HL-60 (cell line): ENCODE measurements around the gene LAMA3.

Experiments used
- POLR2AphosphoS5 ChIP-seq: IDR thresholded peaks from 2 replicates; pipeline ENCODE4 v1.6.1; 2012; ENCODE audit warnings: low read depth
- TF ChIP-seq, protein P1 (sequence below): IDR thresholded peaks from one replicate; pipeline ENCODE4 v1.5.1; 2011; ENCODE audit warnings: low read length, control low read depth, inconsistent platforms; ENCODE audit not compliant: insufficient read depth

DNA sequence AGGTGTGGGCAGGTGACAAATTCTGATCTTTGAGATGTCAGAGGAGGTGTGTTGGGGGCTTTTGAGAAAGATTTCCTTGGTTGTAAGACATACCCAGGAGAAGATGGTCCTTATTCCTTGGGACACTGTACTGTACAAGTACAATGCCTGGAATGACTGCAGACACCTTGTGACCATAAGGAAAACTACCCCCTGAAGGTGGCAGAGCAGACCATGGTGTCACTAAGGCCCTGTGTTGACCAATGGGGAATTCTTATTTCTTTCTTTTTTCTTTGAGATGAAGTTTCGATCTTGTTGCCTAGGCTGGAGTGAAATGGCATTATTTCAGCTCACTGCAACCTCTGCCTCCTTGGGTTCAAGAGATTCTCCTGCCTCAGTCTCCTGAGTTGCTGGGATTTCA, 22.1 kb upstream of the LAMA3 start:
- TF ChIP-seq POLR2AphosphoS5 = no peak
- TF ChIP-seq, protein P1, sequence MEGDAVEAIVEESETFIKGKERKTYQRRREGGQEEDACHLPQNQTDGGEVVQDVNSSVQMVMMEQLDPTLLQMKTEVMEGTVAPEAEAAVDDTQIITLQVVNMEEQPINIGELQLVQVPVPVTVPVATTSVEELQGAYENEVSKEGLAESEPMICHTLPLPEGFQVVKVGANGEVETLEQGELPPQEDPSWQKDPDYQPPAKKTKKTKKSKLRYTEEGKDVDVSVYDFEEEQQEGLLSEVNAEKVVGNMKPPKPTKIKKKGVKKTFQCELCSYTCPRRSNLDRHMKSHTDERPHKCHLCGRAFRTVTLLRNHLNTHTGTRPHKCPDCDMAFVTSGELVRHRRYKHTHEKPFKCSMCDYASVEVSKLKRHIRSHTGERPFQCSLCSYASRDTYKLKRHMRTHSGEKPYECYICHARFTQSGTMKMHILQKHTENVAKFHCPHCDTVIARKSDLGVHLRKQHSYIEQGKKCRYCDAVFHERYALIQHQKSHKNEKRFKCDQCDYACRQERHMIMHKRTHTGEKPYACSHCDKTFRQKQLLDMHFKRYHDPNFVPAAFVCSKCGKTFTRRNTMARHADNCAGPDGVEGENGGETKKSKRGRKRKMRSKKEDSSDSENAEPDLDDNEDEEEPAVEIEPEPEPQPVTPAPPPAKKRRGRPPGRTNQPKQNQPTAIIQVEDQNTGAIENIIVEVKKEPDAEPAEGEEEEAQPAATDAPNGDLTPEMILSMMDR = no peak
